Measurements from ENCODE around the gene UAP1L1. TPM values are rescaled to one million over a fixed set of nuclear protein-coding genes. Genes with fewer than 3 reads are reported as not detected.

The UAP1L1 gene
- total and polyA plus RNA-seq, 3 donors from 2014 or later, result 6.9 to 10.1 (median 7.2) TPM

DNA sequence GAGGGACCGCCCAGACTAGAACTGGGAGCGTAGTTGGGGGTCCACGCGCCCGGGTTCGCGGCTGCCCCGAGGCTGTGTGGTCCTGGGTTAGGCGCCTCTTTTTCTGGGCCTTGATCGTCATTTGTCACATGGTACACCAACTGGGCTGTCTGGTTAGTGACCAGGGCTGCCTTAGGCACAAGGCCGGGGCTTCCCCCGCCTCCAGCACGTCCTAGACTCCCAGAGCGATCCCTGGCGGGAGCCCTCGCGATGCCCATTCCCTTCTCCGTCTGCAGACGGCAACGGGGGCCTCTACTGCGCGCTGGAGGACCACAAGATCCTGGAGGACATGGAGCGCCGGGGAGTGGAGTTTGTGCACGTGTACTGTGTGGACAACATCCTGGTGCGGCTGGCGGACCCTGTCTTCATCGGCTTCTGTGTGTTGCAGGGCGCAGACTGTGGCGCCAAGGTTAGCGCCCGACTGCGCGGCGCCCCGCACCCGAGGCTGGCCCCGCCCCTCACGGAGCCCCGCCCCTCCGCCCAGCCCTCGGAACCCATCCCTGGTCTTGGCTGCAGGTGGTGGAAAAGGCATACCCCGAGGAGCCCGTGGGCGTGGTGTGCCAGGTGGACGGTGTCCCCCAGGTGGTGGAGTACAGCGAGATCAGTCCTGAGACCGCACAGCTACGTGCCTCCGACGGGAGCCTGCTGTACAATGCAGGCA lies 1.5 kb downstream of the UAP1L1 start:
- peak; percentile 30 for DNase-seq
- no peak overlapping the region for H3K27ac ChIP-seq
- no peaks in the 10 kb centered on the region for H3K9me3 ChIP-seq
- H3K27me3 ChIP-seq, result no peaks in the 10 kb centered on the region
- H3K4me3 ChIP-seq, result peak overlapping the region in 1 of 2 donors; percentile 67
- TF ChIP-seq, protein P1, sequence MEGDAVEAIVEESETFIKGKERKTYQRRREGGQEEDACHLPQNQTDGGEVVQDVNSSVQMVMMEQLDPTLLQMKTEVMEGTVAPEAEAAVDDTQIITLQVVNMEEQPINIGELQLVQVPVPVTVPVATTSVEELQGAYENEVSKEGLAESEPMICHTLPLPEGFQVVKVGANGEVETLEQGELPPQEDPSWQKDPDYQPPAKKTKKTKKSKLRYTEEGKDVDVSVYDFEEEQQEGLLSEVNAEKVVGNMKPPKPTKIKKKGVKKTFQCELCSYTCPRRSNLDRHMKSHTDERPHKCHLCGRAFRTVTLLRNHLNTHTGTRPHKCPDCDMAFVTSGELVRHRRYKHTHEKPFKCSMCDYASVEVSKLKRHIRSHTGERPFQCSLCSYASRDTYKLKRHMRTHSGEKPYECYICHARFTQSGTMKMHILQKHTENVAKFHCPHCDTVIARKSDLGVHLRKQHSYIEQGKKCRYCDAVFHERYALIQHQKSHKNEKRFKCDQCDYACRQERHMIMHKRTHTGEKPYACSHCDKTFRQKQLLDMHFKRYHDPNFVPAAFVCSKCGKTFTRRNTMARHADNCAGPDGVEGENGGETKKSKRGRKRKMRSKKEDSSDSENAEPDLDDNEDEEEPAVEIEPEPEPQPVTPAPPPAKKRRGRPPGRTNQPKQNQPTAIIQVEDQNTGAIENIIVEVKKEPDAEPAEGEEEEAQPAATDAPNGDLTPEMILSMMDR (IDR thresholded peaks at IDR 0.05), result no peak
- no peak for TF ChIP-seq POLR2A (IDR thresholded peaks at IDR 0.05)
- intact Hi-C loops (cut with DNase I; ENCODE audit: low total_unique reads), result no loop called here
- 48% methylated on average over 23 to 47 of the region's 51 CpGs for WGBS, 2 donors
- peaks cover 17% of the 10 kb centered on the region for H3K4me1 ChIP-seq
- no peaks in the 10 kb centered on the region for H3K36me3 ChIP-seq (ENCODE audit: low read depth, missing control alignments)

DNA sequence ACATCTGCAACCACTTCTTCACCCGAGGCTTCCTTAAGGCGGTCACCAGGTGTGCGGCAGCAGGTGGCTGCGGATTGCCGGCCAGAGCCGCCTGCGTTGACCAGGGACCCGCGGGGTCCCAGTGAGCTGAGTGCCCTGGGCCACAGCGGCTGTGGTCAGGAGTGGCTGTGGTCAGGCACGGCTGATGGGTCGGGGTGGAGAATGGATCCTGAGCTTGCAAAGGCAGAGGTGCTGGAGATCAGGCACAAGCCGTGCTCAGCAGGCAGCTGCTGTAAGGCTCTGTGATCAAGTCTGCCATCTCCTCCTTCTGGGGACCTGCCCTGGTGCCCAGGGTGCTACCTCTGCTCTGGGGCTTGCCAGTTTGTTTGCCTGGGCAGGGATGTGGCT lies 2.1 kb downstream of the UAP1L1 start:
- TF ChIP-seq POLR2A (IDR thresholded peaks at IDR 0.05), result no peak
- TF ChIP-seq, protein P1 (IDR thresholded peaks at IDR 0.05), result no peak
- H3K27me3 ChIP-seq, result no peaks in the 10 kb centered on the region
- no peak overlapping the region for H3K4me3 ChIP-seq
- H3K4me1 ChIP-seq, result peaks cover 17% of the 10 kb centered on the region
- DNase-seq, result no peak
- H3K36me3 ChIP-seq (ENCODE audit: low read depth, missing control alignments), result no peaks in the 10 kb centered on the region
- 43 to 56% methylated on average over 8 to 13 of the region's 13 CpGs for WGBS, 2 donors
- intact Hi-C loops (cut with DNase I; ENCODE audit: low total_unique reads), result no loop called here
- no peaks in the 10 kb centered on the region for H3K9me3 ChIP-seq
- no peak overlapping the region for H3K27ac ChIP-seq

DNA sequence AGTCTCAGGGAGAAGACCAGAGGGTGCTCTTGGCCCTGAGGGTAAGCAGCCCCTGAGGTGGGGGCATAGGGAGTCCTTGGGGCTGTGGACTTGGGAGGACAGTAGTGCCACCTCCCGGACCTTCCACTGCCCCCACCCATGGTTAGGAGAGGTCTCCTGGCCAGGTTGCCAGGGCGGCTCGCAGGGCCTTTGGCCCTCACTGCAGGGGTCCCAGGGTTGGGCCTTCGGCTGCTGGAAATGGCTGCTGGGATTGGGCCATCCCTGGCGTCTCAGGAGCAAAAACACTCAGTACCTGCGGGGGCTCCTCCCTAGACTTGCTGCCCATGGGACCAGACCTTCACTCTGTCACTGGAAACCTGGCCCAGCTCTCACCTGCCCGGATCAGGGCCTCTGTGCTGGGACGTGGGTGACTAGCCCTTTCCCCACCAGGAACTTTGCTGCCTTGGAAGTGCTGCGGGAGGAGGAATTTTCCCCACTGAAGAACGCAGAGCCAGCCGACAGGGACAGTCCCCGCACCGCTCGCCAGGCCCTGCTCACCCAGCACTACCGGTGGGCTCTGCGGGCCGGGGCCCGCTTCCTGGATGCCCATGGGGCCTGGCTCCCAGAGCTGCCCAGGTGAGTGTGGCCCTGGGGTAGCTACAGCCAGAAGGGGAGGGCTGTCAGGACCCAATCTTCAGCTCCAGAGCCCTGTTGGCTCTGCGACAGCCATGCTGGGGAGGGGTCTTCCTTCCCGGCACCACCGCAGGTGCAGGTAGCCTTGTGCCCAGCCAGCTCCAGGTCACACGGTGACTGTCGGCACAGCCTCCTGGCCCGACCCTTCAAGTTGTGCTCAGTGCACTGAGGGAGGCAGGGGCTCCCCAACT lies 3.2 kb downstream of the UAP1L1 start:
- TF ChIP-seq, protein P1 (IDR thresholded peaks at IDR 0.05), result no peak
- TF ChIP-seq POLR2A (IDR thresholded peaks at IDR 0.05), result no peak
- no peak for DNase-seq
- Histone ChIP-seq H3K4me1 (peaks cover 18% of the 10 kb centered on the region), H3K27me3 (no peaks in the 10 kb centered on the region), H3K9me3 (no peaks in the 10 kb centered on the region), H3K4me3 (no peak overlapping the region), H3K27ac (no peak overlapping the region), H3K36me3 (ENCODE audit: low read depth, missing control alignments) (no peaks in the 10 kb centered on the region)
- WGBS, 2 donors, result 91 to 94% methylated on average over 10 to 24 of the region's 24 CpGs
- intact Hi-C loops (cut with DNase I; ENCODE audit: low total_unique reads), result no loop called here

DNA sequence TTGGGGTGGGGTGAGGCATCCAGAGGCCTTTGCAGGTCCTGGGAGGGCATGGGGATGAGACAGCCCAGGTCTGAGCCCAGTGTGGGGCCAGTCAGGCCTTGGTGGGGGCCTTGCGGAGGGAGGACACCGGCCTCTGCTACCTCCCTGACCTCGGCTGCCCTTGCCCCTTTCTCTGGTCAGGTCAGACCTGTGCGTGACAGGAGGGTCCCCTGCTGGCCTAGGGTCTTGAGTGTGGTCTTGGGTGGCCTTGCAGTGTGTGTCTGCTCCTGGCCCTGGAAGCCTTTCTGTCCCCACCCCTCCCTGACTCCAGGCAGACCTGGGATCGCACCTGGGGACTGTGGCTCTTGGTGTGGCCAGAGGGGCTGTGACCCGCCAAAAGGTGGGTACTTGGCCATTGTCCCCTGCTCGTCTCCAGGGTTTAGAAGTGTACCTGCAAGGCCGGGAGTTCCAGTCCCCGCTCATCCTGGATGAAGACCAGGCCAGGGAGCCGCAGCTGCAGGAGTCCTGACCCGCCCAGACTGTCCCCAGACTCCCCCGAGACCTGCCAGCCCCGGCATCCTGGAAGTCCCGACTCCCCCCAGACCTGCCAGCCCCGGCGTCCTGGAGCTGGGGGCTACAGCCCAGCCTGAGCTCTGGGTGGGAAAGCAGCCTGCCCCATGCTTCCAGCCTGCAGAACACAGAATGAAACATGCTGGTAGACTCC lies 5.1 kb downstream of the UAP1L1 start:
- TF ChIP-seq, protein P1 (IDR thresholded peaks at IDR 0.05), result no peak
- TF ChIP-seq POLR2A (IDR thresholded peaks at IDR 0.05), result no peak
- H3K9me3 ChIP-seq, result no peaks in the 10 kb centered on the region
- no peaks in the 10 kb centered on the region for H3K27me3 ChIP-seq
- no peak overlapping the region for H3K4me3 ChIP-seq
- intact Hi-C loops (cut with DNase I; ENCODE audit: low total_unique reads), result no loop called here
- H3K27ac ChIP-seq, result no peak overlapping the region
- H3K36me3 ChIP-seq (ENCODE audit: low read depth, missing control alignments), result no peaks in the 10 kb centered on the region
- DNase-seq, result no peak
- peaks cover 21% of the 10 kb centered on the region for H3K4me1 ChIP-seq
- WGBS, 2 donors, result 91 to 100% methylated on average over 6 to 14 of the region's 16 CpGs

Measured in testis (tissue), 3 donors.